Inferior parietal cortex (tissue), 1 donor: ENCODE data around the gene AFF3.
"Not testable (repeated sequence)": the region's sequence is repeated elsewhere in the genome, so short reads cannot be mapped to it uniquely, and the experiment has no call there.

Source experiments
- DNase-seq: peaks from one replicate; pipeline ENCODE4 v3.0.0-alpha.2; 2016; ENCODE audit errors: extremely low spot score

AFF3 gene

DNA sequence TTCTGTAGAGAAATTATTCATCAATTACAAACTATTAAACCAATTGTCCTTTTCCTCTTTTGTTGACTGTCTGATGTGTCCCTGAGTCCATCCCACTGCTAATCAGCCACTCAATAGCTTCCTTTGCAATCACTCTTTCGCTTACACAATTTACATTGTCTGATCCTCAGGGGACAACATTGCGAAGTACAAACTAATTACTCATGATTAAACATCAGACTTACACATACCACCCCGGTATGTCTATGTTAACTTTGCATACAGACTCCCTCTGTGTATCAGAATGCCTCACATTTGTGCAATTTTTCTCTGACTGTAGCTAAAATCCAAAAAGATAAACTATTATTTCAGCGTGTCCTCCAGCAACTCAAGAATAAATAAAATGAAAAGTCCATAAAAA, 388.2 kb downstream of the AFF3 start:
- DNase-seq, result no peak

DNA sequence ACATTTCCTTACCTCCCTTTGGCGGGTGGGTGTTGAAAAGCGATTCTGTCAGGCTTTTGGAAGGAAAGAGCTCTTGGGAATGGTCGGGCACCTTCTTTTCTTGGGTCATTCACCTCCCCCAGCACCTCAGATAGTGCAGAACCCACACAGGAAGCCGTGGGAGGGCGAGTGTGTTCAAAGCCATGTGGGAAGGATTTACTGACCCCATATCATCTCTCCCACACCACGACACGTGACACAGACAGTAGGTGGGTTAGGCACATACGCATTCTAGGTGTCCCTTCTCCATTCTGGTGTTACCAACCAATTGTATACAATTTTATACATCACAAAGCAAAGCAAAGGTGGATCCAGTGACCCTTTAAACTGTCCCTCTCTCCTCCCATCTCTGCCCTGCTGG, 388.9 kb downstream of the AFF3 start:
- DNase-seq, result no peak

DNA sequence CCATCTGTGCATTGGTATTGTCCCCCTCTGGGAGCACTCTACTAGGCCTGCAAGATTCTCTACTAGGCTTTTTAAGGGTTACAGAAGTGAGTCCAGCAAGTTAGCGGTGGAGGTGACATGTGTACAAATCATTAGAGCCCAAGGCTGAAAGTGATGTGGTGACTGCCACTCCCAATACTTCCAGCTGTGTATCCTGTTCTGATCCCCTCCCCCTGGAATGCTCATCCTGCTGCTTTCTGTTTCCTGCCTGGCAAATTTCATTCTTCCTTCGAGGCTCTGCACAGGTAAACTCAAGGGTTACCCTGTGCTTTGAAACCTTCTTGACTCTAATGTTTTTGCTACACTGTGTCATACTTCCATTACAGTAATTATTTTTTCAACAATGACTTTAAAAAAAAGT, 394.0 kb downstream of the AFF3 start:
- no peak for DNase-seq

DNA sequence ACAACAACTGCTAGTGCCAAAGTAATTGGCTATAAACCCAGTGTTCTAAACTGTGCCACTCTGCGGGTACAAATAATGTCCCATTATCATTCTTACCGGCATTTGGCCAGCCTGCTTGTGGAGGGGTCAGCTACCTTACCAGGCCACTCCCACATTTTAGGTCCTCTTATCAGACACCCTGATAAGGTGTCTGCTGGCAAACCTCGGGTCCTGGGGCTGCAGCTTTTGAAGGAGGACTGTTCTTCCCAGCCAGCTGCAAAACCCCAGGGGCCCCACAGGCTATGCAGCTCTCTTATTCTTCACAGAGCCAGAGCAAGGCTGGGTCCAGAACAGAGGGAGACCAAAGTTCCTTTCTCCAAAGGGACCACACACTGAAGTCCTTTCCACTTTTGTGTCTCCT, 394.5 kb downstream of the AFF3 start:
- no peak for DNase-seq

DNA sequence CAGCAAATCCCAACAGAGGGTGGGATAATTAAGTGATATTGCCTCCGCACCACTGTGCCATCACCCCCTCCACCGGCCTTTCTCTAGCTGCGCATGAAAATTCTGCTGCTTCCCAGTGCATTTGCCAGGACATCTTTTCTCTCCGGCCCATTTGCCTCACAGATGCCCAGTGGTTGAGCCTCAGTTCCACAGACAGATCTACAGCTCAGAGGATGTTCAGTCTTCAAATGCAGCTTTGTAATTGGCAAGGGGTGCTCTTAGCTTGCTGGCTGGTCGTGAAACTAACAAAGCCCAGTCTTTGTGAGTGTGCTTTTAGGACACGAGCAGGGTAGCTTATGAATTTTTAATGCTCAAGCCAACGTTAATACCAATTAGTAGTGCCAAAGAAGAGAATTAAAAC, 399.2 kb downstream of the AFF3 start:
- no peak for DNase-seq

DNA sequence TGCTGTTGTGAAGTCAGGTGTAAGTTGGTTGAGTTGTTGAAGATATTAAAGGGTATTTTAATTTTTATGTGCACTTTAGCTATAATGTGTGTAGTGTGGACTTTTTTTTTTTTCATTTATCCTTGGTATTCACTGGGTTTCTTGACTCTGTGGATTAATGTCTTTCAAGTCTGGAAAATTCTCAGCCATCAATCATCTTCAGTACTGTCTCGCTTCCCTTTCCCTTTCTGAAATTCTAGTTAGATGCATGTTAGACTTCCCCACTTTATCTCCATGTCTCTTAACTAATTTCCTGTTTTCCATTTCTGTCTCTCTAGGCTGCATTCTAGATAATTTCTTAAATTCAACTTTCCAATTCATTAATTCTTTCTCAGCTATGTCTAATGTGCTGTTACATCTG, 404.9 kb downstream of the AFF3 start:
- no peak for DNase-seq

DNA sequence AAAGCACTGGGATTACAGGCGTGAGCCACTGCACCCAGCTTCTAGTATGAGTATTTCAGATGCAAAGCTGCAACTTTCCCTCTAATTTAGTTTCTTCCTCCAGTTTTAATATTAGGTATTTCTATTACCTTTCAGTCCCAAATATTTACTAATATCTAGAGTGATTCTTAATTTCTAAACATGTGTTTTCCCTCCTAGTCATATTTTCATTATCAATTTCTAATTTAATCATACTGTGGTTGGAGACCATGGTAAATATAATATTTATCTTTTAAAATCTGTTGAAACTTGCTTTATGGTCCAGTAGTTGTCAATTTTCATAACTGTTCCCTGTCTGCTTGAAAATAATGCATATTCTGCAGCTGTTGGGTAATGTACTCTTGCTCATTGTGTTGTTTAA, 406.6 kb downstream of the AFF3 start:
- no peak for DNase-seq

DNA sequence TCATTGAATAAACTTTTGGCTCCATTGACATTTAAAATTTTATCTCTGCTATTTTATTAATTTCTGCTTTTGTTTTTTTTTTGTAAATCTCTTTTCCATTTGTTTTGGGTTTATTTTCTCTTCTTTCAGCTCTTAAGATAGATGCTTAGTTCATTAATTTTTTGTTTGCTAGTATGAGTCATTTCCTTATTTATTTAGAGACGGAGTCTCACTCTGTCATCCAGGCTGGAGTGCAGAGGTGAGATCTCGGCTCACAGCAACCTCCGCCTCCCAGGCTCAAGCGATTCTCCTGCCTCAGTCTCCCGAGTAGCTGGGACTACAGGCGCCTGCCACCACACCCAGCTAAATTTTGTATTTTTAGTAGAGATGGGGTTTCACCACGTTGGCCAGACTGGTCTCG, 407.1 kb downstream of the AFF3 start:
- not testable (repeated sequence) for DNase-seq

DNA sequence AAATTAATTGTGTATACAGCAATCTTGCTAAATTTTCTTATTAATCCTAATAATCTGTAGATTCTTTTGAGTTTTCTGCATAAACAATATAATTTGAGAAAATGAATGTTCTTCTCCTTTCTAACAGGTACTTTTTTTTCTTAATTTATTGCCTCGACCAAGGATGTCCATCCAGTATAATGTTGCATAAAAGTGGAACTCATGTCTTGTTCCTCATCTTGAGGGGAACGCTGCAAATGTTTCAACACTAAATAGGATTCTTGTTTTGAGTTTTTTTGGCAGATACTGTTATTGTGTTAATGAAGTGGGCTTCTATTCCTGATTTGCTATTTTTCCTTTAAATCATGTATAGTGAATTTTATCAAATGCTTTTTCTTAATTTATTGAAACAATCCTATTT, 408.2 kb downstream of the AFF3 start:
- no peak for DNase-seq

DNA sequence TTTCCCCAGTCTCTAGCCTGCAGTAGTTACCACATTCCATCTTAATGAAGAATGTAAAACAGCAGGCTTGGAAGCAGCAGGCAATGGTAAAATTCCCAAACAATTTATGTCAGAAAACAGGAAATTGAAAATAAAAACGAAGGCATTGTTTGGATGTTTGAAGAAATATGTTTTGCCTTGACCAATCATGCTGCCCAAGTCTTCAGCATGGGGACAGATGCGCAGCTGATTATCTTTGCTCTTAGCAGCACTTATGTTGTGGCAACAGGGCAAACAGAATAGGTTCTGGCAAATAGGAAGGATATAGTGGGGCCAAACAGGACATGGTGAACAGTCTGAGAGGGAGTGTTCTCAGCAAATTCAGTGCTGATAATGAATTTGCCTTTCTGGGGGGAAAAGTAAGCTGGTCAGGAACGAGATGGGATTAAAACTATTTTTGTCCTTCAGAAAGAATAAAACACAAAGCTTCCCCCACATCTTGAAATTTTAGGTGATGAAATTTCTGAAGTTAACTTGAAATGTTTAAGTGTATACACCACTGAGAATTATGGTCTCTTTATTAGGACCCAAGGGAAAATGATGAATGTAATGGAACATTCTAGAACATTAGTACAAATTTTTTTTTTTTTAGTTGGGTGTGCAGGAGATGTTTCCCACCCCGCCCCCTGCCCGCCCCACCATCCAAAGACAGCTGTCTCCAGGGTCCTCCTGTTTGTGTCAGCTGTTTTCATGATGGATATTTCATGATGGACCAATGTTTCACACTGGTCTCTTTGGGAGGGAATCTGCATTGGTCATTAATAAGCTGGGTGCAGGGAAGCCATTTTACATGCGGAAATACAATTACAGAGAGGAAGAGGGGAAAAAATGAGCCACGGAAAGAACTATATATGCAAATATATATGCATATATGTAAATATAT, 413.0 kb downstream of the AFF3 start:
- DNase-seq, result no peak

DNA sequence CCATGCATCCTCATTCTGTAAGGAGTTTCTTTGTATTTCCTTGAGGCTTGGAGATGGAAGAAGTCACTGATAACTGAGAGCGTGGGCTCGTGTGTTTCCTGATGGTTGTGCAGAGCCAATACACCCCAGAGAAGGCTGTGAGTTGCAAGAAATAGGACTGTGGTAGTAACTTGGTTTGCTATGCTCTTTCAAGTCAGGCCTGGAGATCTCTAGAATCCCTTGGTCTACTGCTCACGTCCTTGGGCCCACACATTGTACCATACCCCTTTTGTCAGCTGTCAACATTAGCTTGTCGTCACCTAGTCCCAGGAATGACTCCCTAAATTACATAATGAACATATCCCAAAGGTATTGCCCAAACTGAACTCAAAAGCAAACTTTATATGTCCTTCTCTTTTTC, 414.2 kb downstream of the AFF3 start:
- DNase-seq, result no peak

DNA sequence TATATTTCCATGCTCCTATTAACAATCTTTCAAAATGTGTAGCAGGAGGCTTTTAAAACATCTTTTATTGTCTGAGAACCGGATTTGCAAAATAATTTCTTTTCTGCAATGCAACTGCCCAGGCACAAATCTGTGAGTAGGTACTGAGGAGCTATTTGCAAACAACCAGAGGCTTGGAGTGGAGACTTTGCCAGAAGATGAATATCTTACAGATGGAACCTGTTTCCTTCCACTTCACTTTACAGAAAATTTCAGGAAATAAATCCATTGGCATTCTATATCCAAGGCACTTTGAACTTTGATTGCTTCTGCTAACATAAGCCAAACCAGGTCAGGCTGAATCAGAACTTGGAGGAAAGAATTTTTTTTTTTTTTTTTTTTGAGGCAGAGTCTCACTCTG, 415.2 kb downstream of the AFF3 start:
- no peak for DNase-seq

DNA sequence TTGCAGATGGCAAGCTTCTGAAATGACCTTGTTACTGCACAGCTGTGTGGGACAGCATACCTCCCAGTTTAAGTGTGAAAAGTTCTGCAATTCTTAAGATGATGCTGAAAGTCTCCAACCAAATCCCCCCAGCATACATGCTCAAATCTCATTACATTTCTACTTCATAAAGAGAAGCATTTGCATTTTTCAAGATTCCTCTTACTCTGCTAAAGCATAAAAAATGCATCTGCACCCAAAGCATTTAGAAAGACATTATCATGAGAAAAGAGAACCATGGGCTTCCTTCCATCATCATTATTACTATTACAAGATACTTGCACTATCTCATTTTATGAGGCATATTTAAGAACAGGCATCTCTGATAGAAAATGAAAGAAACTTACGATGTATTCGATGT, 415.7 kb downstream of the AFF3 start:
- no peak for DNase-seq

DNA sequence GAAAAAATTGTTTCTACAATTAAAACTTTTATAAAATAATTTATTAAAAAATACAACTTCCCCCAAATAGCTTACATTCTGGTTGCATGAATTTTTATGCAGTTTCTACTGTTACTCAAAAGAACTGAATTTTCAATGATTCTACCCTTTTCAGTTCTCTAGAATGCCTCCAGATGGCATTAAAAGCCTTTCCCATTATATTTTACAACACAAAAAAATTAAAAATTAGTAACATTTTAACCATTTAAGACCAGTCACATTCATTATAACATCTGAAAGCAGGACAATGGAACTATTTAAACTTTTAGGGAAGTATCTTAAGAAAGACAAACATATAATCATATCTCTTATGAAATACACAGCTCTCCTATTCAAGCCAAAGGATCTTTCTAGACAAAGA, 416.6 kb downstream of the AFF3 start:
- no peak for DNase-seq

DNA sequence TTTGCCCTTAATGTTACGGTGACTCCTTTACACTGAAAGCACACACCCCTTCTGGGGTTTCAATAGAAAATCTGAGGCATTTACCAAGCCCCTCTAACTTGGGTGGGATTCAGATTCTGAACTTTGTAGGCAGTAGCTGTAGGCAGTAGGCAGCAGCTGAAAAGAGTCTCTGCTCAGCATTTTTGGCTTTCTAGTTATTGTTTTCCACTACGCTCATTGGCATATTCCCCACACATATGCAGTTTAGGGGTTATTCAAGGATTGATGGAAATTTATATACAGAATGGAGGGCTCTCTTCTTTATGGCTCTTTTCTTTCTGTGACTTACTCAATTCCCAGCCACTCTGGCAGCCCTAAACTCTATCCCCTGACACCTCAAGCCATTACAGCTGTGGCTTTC, 419.9 kb downstream of the AFF3 start:
- no peak for DNase-seq

DNA sequence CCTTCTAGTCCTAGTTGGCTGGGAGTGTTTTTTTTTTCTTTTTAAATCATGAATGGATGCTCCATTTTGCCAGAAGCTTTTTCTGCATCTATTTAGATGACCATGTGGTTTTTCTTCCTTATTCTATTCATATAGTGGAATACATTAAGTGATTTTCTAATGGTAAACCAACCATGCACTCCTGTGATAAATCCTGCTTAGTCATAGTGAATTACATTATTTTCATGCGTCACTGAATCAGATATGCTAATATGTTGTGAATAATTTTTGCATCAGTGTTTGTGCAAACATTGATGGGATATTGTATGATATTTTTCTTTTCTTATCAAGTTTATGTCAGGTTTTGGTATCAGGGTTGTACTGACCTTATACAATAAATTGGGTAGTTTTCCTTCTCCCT, 423.3 kb downstream of the AFF3 start:
- DNase-seq, result no peak

DNA sequence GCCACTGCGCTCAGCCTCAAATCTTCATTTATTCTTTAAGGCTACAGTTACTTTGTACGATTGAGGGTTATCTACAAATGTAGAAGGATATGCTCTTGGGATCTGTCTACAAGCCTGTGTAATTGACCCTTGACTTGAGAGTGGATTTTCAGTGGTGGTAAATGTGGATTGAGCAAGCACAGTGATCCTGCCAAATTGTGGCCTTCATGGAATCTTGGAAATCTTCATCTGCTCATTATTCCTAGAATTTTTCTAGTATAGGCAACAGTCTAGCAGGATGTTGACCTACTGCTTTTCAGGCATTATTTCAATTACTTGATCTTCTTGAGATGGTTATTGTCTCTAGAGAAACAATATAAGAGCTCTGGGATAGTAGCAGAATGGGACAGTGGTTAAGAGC, 426.4 kb downstream of the AFF3 start:
- no peak for DNase-seq

DNA sequence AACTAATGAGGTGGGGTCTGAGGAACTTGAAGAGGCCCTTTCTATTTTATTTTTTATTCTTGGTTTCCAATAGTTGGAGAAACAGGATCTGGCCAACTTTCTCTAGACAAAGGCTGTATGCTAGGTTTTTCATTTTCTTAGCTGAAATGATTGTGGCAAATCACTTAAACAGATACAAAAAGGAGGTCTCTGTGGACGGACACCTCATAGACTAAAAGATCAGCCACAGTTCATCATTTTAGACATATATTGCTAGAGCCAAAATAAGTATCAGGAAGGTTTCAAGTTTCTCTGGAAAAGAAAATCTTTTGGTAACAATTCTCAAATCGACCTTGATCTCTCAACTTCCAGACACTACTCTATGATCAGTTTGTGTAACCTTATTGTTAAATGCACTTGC, 428.0 kb downstream of the AFF3 start:
- no peak for DNase-seq

DNA sequence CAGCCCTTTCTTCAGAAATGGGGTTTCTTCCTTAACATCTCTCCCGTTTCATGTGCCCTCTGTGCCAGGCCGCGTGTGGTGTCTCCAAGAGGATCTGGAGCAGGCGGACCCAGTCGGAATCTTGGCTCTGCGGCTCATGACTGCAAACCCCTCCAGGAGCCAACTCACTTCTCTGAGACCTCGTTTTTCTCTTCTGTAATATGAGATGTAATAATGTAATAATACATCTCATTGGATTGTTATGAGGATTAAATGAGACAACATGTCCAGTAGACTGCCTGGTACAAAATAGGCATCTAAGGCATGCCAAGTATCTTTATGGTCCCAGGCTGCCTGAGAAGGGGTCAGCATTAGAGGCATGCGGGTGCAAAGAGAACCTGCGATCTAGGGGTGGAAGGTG, 431.2 kb downstream of the AFF3 start:
- no peak for DNase-seq

DNA sequence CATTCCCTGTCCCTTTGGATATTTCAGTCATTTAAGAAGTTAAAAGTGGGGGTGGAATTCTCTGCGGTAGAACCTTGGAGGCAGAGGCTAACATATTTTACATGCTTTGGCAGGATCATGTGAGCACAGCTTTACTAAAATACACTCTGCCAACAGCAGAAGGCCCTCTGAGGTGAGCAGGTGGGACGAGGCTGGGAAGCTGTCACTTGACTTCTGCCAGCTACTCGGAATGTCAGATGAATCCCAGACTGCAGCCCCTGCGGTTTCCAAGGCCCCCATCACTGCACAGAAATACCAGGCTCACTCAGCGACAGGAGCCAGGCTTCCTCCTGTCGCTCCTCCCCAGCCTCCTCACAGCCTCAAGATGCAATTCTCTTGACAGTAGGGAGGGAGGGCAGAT, 431.7 kb downstream of the AFF3 start:
- no peak for DNase-seq

DNA sequence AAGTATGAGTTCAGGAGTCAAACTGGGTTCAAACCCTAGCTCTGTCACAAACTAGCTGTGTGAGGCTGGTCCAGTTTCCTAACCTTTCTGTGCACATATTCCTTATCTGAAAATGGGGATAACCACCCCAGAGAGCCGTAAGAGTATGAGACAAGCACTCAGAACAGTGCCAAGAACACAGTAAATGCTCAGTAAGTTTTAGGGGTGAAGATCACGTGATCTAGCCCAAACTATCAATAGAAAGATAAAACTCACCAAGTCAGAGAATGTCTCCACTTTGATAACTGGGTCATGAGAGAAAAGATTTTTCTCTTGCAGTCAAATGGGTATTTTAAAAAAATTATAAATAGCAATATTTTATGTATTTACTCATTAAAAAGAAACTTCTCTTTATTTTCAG, 433.2 kb downstream of the AFF3 start:
- no peak for DNase-seq

DNA sequence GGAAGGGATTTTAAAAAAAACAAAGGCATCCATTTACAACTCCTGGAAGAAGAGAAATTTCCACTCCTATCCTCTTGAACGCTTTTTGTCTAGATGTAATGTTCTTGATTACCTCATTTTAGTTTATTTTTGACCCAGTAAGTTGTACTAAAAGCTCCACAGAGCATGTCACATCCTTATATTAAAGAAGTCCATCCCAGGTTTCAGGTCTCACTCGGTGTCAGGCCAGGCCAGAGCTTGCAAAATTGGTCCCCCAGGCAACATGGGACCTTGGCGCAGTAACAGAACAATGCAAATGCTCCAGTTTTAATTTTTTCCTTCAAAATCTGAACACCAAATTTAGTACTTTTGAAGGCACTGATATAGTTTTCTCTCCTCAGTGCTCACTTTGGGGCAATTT, 434.2 kb downstream of the AFF3 start:
- no peak for DNase-seq

DNA sequence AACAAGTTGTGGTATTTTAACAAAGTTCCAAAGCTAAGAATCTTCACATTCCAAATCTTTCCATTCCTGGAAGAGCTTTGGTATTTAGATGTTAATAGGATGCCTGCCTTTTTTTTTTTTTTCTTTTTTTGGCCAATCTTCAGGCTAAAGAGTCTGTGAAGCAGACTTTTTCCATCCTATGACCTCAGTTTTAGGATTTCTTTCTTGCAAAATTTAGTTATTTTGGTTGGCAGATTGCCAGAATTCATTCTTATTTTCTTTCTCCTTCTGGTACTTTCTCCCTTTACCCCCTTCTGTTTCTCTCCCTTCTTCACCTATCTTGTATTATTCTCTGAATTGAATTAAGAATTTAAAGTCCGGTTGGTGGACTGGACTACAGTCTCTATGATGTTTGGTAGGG, 434.8 kb downstream of the AFF3 start:
- DNase-seq, result no peak

DNA sequence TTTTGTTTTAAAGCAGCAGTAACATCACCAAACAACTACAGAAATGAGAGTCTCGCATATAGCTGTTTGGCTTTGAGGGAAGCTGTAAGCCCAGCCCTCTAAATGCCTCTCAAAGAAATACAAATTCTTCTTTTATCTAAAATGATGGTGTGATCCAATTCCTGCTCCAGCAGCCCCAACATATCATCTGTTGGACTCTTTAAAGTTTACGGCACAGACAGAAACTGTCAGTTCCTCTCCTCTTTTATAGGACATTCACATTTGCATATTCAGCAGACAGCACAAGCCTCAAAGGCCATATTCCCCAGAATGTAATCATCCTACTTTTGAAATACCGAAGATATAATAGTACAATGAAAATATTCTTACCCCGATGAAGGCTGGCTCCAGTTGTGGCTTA, 435.7 kb downstream of the AFF3 start:
- no peak for DNase-seq
